ENCODE results near the gene CDH4.

Gene CDH4

DNA sequence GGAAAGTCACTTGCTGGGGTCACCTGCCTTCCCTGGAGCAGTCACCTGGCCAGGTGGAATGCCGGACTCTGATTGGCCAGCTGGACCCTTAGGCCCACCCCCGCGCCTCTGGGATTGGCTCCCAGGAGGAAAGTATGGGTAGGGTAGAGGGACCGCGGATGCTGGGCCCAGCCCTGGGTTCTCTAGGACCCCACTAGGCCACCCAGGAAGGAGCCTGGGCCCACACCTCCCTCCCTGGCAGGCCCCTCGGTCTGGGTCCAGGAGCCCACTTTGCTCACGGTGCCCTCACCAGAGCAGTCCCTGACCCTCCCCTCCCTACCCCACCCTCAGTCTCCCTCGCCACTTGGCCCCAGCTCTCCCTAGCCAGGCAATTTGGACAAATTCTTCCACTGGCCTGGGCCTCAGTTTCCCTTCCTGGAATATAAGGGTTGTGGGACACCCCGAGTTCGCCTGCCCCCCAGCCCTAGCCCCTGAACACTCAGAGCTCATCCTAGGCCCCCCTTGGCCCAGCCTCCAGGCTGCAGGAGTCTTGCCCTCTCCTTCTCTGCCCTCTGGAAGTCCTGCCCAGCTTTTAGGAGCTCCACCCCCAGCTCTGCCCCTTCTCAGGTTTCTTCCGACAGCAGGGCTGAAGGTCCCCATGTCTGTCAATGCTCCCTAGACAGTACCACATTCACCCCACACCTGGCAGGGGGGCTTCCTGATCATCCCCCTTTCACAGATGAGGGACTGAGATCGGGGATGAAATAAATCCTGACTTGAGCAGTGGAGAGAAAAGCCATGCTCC, 514.0 kb downstream of the CDH4 start:
- DNase-seq (no peak), ATAC-seq (replicated peaks) (no peak)
- Mint-ChIP-seq H3K4me1 (no peaks in the 10 kb centered on the region), H3K27me3 (peaks cover 0 to 4% of the 10 kb centered on the region in 2 donors), H3K27ac (no peak overlapping the region), H3K4me3 (no peak overlapping the region), H3K9me3 (no peaks in the 10 kb centered on the region), H3K36me3 (no peaks in the 10 kb centered on the region)

DNA sequence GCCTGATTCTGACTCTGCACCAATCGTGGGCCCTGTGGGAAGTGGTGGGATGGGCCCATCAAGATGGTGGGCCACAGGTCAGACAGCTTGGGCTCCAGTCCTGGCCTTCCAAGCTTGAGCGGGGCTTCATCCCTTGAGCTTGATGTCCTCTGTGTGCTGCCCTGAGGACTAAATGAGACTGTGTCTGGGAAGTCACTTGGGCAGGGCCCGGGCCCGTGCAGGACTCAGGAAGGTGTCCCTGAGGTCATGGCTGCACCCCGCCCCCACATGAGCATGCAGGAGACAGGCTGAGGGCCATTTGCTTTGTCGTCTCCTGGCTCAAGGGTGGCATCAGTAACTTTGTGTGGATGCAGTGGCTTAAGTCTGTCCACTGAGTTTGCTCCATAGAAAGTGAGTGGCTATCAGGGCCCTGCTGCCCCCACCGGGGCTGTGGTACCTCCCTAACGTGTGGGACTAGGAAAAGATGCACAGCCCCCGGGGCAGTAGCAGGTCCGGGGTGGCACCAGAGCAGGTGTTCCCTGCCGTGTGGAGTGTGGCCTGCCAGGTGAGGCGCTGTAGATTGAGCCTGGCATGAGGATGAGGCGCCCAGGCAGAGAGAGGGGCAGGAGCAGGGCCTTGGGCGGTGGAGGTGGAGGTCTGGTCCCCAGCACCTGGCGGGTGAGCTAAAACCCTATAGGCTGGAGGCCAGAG, 515.0 kb downstream of the CDH4 start:
- Mint-ChIP-seq H3K4me3 (no peak overlapping the region), H3K27ac (no peak overlapping the region), H3K27me3 (peaks cover 0 to 4% of the 10 kb centered on the region in 2 donors), H3K4me1 (no peaks in the 10 kb centered on the region), H3K36me3 (no peaks in the 10 kb centered on the region), H3K9me3 (no peaks in the 10 kb centered on the region)
- no peak for DNase-seq
- peak in 1 of 2 donors; percentile 25 for ATAC-seq (replicated peaks)

DNA sequence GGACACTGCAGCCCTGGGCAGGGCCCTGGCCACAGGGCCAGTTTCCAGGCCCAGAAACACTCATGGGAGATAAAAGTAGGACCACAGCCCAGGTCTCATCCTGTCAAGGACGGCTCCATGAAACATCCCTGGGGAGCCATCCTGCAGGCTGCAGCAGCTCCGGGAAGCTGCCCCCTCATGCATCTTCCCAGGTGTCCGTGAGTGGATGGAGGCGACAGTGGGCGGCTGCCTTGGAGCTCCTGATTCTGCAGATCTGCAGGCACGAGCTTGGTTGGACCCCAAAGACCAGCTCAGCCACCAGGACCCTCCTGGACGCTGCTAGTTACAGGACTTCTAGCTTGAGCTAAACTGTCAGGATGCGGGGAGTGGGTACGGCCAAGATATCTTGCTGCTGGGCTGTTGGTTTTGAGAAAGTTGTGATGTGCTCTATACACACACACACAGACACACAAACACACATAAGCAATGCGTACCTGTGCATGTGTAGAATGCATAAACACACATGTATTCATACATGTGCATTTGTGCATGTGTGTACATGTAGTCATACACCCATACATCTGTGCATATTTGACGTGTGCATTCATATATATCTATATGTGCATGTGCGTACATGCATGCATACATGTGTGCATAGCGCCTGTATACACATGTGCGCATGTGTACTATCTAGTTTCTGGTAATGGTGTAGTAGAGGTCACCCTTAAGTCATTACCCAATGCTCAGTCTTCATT, 515.9 kb downstream of the CDH4 start:
- Mint-ChIP-seq H3K9me3 (no peaks in the 10 kb centered on the region), H3K4me3 (no peak overlapping the region), H3K36me3 (no peaks in the 10 kb centered on the region), H3K27me3 (peaks cover 0 to 4% of the 10 kb centered on the region in 2 donors), H3K27ac (no peak overlapping the region), H3K4me1 (no peaks in the 10 kb centered on the region)
- DNase-seq, result no peak
- no peak for ATAC-seq (replicated peaks)

DNA sequence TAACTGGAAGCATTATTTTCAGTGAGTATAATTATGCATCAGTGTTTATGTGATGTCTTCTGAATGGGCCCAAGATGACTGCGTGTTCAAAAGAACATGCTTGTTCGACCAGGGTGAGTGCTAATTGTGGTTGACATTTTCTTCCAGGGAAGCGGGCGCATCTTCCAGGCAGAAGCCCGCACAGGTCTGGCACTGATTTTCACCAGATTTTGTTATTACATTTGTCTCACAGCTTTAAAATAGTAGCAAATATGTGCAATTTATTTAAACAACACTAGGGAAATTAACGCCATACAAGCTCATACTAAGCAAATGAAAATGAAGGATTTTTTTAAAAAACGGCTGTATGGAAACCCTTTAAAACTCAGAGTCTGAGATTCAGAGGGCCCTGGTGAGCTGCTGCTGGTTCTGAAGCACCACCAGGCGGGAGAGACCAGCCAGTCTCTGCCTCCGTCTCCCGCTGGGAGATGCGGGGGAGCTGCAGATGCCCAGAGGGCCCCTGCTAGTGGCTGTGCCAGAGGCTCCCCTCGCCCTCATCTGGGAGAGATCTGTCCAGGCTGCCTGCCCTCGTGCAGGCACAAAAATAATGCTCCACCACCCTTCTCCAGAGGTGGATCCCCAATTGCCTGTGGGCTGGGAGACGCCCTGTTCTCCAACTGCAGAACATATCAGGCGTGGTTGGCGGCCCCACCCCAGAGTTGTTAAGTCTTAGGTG, 516.7 kb downstream of the CDH4 start:
- DNase-seq (no peak), ATAC-seq (replicated peaks) (no peak)
- Mint-ChIP-seq H3K4me3 (no peak overlapping the region), H3K9me3 (no peaks in the 10 kb centered on the region), H3K27me3 (peaks cover 0 to 4% of the 10 kb centered on the region in 2 donors), H3K36me3 (no peaks in the 10 kb centered on the region), H3K4me1 (no peaks in the 10 kb centered on the region), H3K27ac (no peak overlapping the region)

DNA sequence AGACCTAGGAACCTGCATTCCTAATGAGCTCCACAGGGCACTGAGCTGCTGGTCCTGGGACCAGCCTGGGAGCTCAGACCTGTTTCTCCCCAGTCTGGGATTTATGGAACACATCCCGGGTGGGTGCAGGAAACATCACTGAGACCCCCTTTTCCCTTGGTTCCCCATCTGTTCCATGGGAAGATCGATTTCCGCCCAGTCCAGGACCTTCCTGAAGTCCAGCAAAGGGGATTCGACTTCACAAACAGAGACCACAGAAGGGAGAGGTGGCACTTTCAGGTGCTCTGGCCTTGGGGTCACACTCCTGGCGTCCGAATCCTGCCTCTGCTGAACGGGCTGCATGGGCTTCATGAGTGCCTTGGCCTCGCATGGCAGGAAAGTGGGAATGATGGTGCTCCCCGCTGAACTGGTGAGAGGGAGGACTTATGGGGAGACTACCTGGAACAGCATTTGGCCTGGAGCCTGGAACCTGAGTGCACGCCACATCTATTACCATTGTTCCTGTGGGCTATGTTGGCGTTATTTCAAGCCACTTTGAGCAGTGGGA, 517.3 kb downstream of the CDH4 start:
- no peak overlapping the region for H3K27ac Mint-ChIP-seq
- ATAC-seq (replicated peaks) (no peak), DNase-seq (no peak)
- no peak overlapping the region for H3K4me3 Mint-ChIP-seq
- no peaks in the 10 kb centered on the region for H3K9me3 Mint-ChIP-seq
- no peaks in the 10 kb centered on the region for H3K36me3 Mint-ChIP-seq
- no peaks in the 10 kb centered on the region for H3K4me1 Mint-ChIP-seq
- peaks cover 0 to 4% of the 10 kb centered on the region in 2 donors for H3K27me3 Mint-ChIP-seq

DNA sequence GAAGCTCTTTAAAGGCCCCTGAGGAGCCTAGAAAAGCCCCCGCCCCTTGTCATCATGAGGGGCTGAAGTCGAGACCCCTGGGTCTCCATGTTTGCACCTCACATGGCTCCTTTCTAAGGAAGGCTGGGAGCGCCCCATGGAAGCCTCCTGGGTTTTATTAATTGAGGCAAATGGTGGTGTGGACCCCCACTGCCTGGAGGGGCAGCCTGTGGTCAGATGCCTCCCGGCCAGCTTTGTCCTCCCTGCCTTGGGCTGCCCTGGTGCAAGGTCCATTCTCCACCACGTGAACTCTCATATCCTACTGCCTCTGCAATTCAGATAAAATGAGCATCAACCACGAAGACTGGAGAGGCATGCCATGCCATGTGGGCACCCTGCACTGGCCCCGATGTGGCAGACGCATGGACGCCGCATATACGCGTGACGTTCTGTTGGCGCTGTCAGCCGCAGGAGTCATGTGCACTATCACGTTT, 518.1 kb downstream of the CDH4 start:
- ATAC-seq (replicated peaks), result no peak
- H3K9me3 Mint-ChIP-seq, result no peaks in the 10 kb centered on the region
- no peak overlapping the region for H3K27ac Mint-ChIP-seq
- peaks cover 0 to 9% of the 10 kb centered on the region in 2 donors for H3K27me3 Mint-ChIP-seq
- no peaks in the 10 kb centered on the region for H3K36me3 Mint-ChIP-seq
- H3K4me3 Mint-ChIP-seq, result no peak overlapping the region
- no peak for DNase-seq
- H3K4me1 Mint-ChIP-seq, result no peaks in the 10 kb centered on the region

DNA sequence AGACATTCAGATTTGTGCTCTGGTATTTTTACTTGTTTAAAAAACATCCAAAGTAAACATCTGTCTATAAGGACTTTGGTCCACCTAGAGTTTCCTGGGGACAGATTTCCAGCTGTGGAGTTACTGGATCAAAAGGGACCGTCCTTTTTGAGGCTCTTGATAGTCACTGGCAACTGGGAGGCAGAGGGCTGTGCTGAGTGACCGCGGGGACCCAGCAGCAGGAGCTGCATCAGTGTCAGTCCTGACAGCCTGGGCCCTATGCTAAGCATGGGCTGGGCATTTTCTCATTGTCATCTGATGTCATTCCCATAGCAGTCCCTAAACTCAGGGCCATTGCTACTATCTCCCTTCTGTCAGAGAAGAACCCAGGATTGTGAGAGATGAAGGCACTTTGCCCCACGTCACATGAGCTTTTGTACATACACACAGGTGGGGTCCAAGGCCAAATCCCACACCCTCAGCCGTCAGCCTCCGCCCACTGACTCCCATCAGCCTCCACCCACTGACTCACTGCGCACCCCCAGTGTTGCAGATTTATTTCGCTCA, 519.8 kb downstream of the CDH4 start:
- Mint-ChIP-seq H3K27ac (no peak overlapping the region), H3K9me3 (no peaks in the 10 kb centered on the region), H3K4me1 (no peaks in the 10 kb centered on the region), H3K4me3 (no peak overlapping the region), H3K27me3 (peaks cover 0 to 6% of the 10 kb centered on the region in 2 donors), H3K36me3 (no peaks in the 10 kb centered on the region)
- no peak for DNase-seq
- ATAC-seq (replicated peaks), result no peak

DNA sequence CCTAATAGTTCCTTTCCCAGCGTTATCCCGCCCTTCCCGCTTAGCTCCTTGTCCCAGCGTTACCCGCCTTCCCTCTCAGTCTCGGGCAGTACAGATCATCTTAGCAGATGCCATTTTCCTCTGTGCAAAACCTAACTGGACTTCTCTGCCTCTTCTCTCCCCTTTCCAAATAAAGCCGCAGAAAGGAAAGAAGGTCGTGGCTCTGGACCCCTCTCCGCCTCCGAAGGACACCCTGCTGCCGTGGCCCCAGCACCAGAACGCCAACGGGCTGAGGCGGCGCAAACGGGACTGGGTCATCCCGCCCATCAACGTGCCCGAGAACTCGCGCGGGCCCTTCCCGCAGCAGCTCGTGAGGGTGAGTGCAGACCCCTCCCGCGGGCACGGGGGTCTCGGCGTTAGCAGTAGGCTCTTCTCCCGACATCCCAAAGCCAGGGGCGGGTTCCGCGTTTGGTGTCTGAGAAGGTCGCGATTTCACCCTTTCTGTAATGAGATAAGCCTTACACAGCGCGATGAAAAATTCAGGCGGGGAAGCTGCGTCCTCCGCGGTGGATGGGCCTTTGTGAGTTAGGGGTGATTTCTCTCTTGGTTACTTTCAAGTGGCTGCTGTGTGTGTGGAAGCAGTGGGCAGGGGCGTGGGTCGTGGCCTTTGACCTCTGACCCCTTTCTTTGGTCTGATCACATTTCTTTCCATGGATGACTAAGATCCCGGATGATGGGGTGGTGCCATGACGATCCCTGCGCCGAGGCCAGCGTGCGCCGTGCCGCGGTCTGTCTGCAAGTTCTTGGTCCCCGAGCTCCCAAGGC, 521.0 kb downstream of the CDH4 start:
- DNase-seq (no peak), ATAC-seq (replicated peaks) (no peak)
- no peaks in the 10 kb centered on the region for H3K9me3 Mint-ChIP-seq
- no peaks in the 10 kb centered on the region for H3K4me1 Mint-ChIP-seq
- H3K27ac Mint-ChIP-seq, result no peak overlapping the region
- no peak overlapping the region for H3K4me3 Mint-ChIP-seq
- H3K27me3 Mint-ChIP-seq, result peaks cover 0 to 6% of the 10 kb centered on the region in 2 donors
- no peaks in the 10 kb centered on the region for H3K36me3 Mint-ChIP-seq

DNA sequence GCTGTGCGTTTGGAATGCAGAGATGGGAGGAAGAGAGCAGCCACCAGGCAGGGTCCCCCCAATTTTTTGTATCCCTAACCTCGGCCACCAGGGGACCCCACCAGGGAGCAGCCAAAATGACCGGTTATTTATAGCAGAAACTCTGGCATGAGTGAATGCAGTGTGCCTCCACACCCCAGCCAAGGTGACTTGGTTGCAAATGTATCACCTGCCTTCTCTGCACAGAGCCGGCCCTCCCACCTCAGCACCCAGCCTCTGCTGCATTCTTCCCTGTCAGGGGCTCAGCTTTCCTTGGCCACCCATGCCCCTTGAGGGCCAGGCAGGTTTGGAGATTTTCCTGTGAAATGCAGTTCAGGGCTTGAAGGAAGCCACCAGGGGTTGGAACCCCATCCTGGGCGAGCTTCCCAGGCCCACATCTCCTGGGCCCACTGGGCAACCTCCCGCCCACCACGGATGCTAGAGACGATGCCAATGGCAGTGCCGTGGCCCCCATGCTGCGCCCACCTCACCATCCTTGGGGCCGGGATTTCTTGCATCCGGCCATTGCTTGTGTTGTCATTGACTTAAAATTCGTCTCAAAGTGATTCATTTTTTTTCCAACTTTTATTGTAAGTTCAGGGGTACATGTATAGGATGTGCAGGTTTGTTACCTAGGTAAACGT, 522.0 kb downstream of the CDH4 start:
- Mint-ChIP-seq H3K4me1 (no peaks in the 10 kb centered on the region), H3K36me3 (no peaks in the 10 kb centered on the region), H3K4me3 (no peak overlapping the region), H3K9me3 (no peaks in the 10 kb centered on the region), H3K27me3 (peaks cover 0 to 6% of the 10 kb centered on the region in 2 donors), H3K27ac (no peak overlapping the region)
- no peak for DNase-seq
- ATAC-seq (replicated peaks), result no peak

DNA sequence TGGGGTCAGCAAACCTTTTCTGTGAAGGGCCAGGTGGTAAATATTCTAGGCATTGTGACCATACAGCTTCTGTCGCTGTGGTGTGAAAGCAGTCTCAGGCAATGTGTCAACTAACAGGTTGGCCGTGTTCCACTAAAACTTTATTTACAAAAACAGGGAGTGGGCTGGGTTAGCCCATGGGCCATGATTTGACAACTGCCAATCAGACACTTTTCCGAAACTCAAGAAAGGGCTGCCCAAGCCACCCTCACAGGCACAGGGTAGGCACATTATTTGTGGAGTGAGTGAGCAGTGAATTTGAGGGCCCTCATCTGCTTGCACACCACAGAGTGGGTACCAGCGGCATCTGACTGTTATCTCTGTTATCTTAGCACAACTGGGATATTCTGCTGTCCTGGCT, 523.4 kb downstream of the CDH4 start:
- Mint-ChIP-seq H3K9me3 (peaks cover under 1 to 1% of the 10 kb centered on the region in 2 donors), H3K4me1 (no peaks in the 10 kb centered on the region)
- ATAC-seq (replicated peaks), result no peak

DNA sequence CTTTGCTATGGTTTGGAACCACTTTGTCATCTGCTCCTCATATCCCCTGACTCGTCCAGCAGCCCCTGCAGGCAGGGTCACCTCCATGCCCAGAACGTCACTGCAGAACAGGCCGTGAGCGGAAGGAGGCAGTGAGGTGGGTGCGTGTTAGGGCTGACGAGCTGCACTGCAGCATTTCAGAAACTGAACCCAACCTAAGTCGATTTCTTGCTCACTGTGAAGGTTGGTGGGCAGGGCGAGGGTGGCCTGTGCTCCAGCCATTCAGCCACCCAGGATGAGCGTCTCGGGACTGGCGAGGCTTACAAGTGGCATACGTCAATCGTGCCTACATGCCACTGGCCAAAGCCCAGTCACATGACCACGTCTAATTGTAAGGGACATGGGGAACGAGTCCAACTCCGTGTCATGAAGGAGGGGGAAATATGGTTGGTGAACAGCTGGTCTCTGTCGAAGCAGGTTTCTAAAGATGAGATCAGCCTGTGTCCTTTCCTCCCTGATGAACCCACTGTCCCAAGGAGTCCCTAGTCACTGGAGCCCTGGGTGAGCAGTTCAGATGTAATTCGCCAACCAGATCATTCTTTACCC, 524.5 kb downstream of the CDH4 start:
- ATAC-seq (replicated peaks) (no peak), DNase-seq (no peak)
- Mint-ChIP-seq H3K4me3 (no peak overlapping the region), H3K27me3 (peaks cover 0 to 6% of the 10 kb centered on the region in 2 donors), H3K36me3 (no peaks in the 10 kb centered on the region), H3K27ac (no peak overlapping the region), H3K9me3 (peaks cover 6 to 13% of the 10 kb centered on the region in 2 donors), H3K4me1 (no peaks in the 10 kb centered on the region)

More for the DNA sequence above, 523.4 kb downstream of the CDH4 start:
- DNase-seq, result no peak
- no peak overlapping the region for H3K4me3 Mint-ChIP-seq
- H3K27me3 Mint-ChIP-seq, result peaks cover 0 to 6% of the 10 kb centered on the region in 2 donors
- H3K27ac Mint-ChIP-seq, result no peak overlapping the region
- no peaks in the 10 kb centered on the region for H3K36me3 Mint-ChIP-seq

DNA sequence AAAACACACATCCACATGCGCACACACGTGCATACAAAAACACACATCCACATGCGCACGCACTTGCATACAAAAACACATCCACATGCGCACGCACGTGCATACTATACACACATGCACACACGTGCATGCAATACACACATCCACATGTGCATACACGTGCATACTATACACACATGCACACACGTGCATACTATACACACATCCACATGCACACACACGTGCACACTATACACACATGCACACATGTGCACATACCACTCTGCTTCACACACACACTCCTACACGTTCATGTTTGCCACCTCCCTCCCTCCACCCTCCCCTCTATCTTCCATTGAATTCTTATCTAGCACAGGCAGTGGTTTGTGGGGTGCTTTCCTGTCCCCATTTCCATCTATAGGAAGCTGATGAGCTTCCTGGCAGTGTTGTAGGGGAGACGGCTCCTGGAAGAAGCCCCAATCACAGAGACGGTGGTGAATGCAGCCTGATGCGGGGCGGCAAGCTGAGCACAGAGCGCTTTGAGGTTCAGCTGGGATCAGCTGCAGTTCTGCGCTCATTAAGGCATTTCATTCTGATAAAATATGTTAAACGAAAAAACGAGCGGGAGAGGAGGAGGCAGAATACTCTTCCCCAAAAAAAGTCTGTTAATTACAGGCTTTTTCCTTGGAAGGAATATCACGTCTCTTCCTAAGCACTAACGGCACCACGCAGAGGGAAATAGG, 525.9 kb downstream of the CDH4 start:
- Mint-ChIP-seq H3K4me1 (no peaks in the 10 kb centered on the region), H3K4me3 (no peak overlapping the region), H3K27me3 (peaks cover 0 to 6% of the 10 kb centered on the region in 2 donors), H3K36me3 (no peaks in the 10 kb centered on the region), H3K9me3 (peaks cover 7 to 14% of the 10 kb centered on the region in 2 donors), H3K27ac (no peak overlapping the region)
- DNase-seq, result no peak
- ATAC-seq (replicated peaks), result no peak
